Neutrophil (primary cell): ENCODE results near the gene DAPL1.

Experiments used
- H3K27ac ChIP-seq: fragments of 200-600 bp; sonication (generic); 2 replicates; pipeline ENCODE4 v1.5.1; 2016; ENCODE audit warnings: mild to moderate bottlenecking, moderate library complexity
- H3K27me3 ChIP-seq: fragments of 200-600 bp; sonication (generic); 2 replicates; pipeline ENCODE4 v1.6.0; 2016; ENCODE audit warnings: mild to moderate bottlenecking
- H3K36me3 ChIP-seq: fragments of 200-600 bp; sonication (generic); 2 replicates; pipeline ENCODE4 v1.5.1; 2017
- H3K4me1 ChIP-seq, 2 experiments: fragments of 200-600 bp in 1 of 2; sonication (generic) in 1 of 2; 1 replicate in 1 of 2; 2 replicates in 1 of 2; pipeline versions ENCODE4 v1.5.1 to v1.6.1; 2013 to 2016; ENCODE audit warnings: low read depth in 1 of 2, low read length in 1 of 2, mild to moderate bottlenecking in 1 of 2, moderate library complexity in 1 of 2; ENCODE audit not compliant: control insufficient read depth in 1 of 2, insufficient read depth in 1 of 2
- H3K4me3 ChIP-seq, 2 experiments: fragments of 200-600 bp in 1 of 2; sonication (generic) in 1 of 2; 1 replicate in 1 of 2; 2 replicates in 1 of 2; pipeline ENCODE4 v1.5.1; 2013 to 2016; ENCODE audit warnings: low read depth in 1 of 2, low read length in 1 of 2, mild to moderate bottlenecking in 1 of 2, moderate library complexity in 1 of 2
- H3K9me3 ChIP-seq: fragments of 200-600 bp; sonication (generic); 2 replicates; pipeline ENCODE4 v1.5.1; 2016
- TF ChIP-seq, protein P1 (sequence below): fragments of 200-600 bp; sonication (generic); IDR thresholded peaks from 2 replicates; pipeline ENCODE4 v1.5.1; 2016; ENCODE audit warnings: antibody characterized with exemption

The DAPL1 gene

DNA sequence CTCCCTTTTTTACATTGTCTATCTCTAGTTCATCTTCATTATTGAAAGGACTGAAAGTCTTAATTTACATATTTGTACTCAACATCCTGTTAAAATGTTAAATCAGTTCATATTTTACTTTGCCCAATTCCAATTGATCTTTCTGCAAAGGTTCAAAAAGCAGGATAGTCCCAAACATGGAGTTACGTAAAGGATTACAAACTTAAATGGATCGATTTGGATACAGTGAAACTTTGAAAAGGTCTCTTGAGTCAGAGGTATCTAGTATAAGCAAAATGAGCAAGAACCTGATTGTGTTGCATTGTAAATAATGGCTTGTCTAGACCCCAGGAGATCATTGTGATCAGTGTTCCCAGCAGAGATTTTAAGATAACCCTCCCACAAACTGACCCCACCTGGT lies 4.1 kb downstream of the DAPL1 start:
- Histone ChIP-seq H3K27ac (no peak overlapping the region), H3K36me3 (no peaks in the 10 kb centered on the region), H3K4me3 (no peak overlapping the region), H3K9me3 (no peaks in the 10 kb centered on the region), H3K27me3 (no peaks in the 10 kb centered on the region), H3K4me1 (no peaks in the 10 kb centered on the region)
- TF ChIP-seq, protein P1, sequence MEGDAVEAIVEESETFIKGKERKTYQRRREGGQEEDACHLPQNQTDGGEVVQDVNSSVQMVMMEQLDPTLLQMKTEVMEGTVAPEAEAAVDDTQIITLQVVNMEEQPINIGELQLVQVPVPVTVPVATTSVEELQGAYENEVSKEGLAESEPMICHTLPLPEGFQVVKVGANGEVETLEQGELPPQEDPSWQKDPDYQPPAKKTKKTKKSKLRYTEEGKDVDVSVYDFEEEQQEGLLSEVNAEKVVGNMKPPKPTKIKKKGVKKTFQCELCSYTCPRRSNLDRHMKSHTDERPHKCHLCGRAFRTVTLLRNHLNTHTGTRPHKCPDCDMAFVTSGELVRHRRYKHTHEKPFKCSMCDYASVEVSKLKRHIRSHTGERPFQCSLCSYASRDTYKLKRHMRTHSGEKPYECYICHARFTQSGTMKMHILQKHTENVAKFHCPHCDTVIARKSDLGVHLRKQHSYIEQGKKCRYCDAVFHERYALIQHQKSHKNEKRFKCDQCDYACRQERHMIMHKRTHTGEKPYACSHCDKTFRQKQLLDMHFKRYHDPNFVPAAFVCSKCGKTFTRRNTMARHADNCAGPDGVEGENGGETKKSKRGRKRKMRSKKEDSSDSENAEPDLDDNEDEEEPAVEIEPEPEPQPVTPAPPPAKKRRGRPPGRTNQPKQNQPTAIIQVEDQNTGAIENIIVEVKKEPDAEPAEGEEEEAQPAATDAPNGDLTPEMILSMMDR, result no peak

DNA sequence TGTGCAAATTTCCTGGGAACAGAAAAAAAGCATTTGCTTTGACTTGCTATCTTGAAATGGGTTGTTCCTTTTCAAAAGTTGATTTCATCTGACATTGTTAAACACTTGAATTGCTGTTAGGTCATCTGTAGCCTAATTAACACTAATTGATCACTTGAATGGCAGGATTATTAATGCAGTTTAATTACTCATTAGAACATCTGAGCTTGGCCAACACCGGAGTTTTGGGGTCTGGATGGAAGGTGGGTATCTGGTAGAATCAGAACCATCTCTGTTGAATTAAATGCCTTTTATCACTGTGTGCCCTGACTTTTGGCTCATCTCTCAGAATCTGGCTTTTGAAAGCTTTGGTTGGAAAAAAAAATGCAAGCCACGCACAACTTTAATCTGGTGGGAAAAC lies 8.4 kb downstream of the DAPL1 start:
- TF ChIP-seq, protein P1, result no peak
- Histone ChIP-seq H3K27ac (no peak overlapping the region), H3K36me3 (no peaks in the 10 kb centered on the region), H3K4me1 (no peaks in the 10 kb centered on the region), H3K27me3 (no peaks in the 10 kb centered on the region), H3K9me3 (no peaks in the 10 kb centered on the region), H3K4me3 (no peak overlapping the region)

DNA sequence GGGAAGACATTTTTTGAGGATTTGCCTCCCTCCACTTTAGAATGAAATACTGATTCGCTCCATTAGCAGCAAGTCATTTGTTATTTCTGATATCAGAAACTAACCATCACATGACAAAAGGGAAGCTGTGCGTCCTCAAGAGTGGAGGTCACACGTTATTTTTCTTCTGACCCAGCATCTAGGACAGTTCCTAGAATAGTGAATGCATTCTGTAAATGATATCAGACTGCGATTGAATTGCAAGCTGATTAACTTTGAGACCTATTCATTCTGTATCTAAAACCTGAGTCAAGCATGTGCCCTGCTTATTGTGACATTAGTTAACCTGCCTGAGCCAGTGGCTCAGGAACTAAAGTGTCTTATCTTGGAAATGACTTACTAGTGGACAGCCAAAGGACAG lies 10.1 kb downstream of the DAPL1 start:
- no peaks in the 10 kb centered on the region for H3K27me3 ChIP-seq
- no peaks in the 10 kb centered on the region for H3K4me1 ChIP-seq
- H3K27ac ChIP-seq, result no peak overlapping the region
- H3K9me3 ChIP-seq, result no peaks in the 10 kb centered on the region
- H3K36me3 ChIP-seq, result no peaks in the 10 kb centered on the region
- no peak overlapping the region for H3K4me3 ChIP-seq
- TF ChIP-seq, protein P1, result no peak

DNA sequence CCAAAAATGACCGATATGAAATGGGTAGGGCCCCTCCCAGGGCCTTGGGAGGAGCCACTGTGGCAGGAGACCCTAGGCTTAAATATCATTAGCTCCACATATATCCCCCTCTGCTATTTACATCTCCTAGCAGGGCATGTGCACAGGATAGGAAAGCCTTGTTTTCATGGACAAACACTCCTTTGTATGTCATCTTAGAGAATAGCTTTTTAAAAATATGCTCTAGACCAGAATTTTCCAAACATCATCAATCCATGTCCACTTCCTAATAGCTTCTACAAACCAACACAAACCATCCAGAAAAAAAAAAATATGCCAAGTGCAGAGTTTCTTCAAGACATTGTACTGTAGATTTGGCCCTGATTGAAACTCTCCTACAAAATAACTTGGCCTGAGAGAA lies 10.8 kb downstream of the DAPL1 start:
- Histone ChIP-seq H3K4me1 (no peaks in the 10 kb centered on the region), H3K27ac (no peak overlapping the region), H3K27me3 (no peaks in the 10 kb centered on the region), H3K36me3 (no peaks in the 10 kb centered on the region), H3K4me3 (no peak overlapping the region), H3K9me3 (no peaks in the 10 kb centered on the region)
- TF ChIP-seq, protein P1, result no peak

DNA sequence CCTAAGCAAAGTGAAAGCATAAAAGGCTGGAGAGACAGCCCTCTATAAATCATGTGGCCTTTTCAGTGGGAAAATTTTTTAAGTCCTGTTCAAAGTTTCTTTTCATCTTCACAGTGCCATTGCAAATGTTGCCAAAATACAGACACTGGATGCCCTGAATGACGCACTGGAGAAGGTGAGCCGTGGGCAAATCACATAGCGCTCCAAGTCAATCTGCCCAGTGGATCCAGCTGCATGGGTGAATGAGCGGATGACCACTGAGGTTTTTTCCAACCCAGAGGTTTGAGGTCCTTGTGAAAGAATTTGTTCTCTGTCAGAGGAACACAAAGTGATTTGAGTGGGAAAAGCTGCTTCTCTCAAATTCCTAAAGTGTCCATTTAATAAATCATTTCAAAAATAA lies 11.8 kb downstream of the DAPL1 start:
- H3K4me1 ChIP-seq, result no peaks in the 10 kb centered on the region
- TF ChIP-seq, protein P1, result no peak
- H3K9me3 ChIP-seq, result no peaks in the 10 kb centered on the region
- H3K4me3 ChIP-seq, result no peak overlapping the region
- no peak overlapping the region for H3K27ac ChIP-seq
- no peaks in the 10 kb centered on the region for H3K36me3 ChIP-seq
- no peaks in the 10 kb centered on the region for H3K27me3 ChIP-seq

DNA sequence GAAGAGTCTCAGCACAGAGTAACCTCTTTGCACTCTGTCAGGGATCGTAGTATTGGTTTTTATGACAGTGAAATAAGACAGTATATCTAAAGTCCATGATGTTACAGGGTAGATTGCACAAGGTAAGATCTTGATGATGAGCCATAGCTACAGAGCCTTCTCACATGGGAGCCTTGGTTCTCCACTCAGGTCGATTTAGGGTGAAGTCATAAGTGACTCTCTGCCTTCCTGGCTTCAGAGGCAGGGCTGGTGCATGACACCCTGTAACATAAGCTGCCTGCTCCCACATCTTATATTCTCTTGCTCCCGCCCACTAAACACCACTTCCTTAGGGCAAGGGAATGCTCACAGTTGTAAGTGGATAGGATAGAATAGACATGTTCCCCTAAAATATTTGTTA lies 13.3 kb downstream of the DAPL1 start:
- TF ChIP-seq, protein P1, result no peak
- H3K4me3 ChIP-seq, result no peak overlapping the region
- H3K9me3 ChIP-seq, result no peaks in the 10 kb centered on the region

More for the DNA sequence above, 13.3 kb downstream of the DAPL1 start:
- Histone ChIP-seq H3K27ac (no peak overlapping the region), H3K27me3 (no peaks in the 10 kb centered on the region), H3K4me1 (no peaks in the 10 kb centered on the region), H3K36me3 (no peaks in the 10 kb centered on the region)
